Transverse colon (tissue), 4 donors: ENCODE results near the gene PRIMPOL.

Experiments used
- CTCF ChIP-seq, 5 experiments: fragments of 200-600 bp in 3 of 5; fragments of 450-650 bp in 2 of 5; sonication (generic) in 3 of 5; IDR thresholded peaks; 1 replicate in 2 of 5; 2 replicates in 3 of 5; pipeline ENCODE4 v1.5.1; 2016 to 2017; ENCODE audit warnings: antibody characterized with exemption in 5 of 5, inconsistent platforms in 3 of 5, mild to moderate bottlenecking in 2 of 5, moderate library complexity in 1 of 5
- EP300 ChIP-seq: sonication (generic); formaldehyde crosslinking; IDR thresholded peaks from one replicate; pipeline ENCODE4 v1.6.1; 2017; ENCODE audit warnings: antibody characterized with exemption, low read depth
- POLR2A ChIP-seq: fragments of 450-650 bp; IDR thresholded peaks from one replicate; pipeline ENCODE4 v1.6.1; 2016; ENCODE audit warnings: antibody characterized with exemption, mild to moderate bottlenecking, moderate library complexity
- POLR2AphosphoS5 ChIP-seq, 3 donors: sonication (generic); formaldehyde crosslinking; IDR thresholded peaks; one replicate each; pipeline ENCODE4 v1.6.1; 2016; ENCODE audit warnings: antibody characterized with exemption in 3 of 3

GRCh38 chr4:184651899-184652298 is 2.4 kb downstream of the PRIMPOL start:
- TF ChIP-seq CTCF (IDR thresholded peaks at IDR 0.05), result no peak
- no peak for TF ChIP-seq POLR2A
- TF ChIP-seq POLR2AphosphoS5 (IDR thresholded peaks at IDR 0.05), result no peak
- TF ChIP-seq EP300, result no peak
